Measurements from ENCODE around the gene GINS2. TPM values are rescaled to one million over a fixed set of nuclear protein-coding genes. Genes with fewer than 3 reads are reported as not detected.

Gene GINS2
- total and polyA plus RNA-seq, 2 of the 4 experiments (the other 2 are of a cell fraction): 12.0 to 13.4 TPM

GRCh38 chr16:85646358-85646907, 42.3 kb downstream of the GINS2 start:
- Histone ChIP-seq H3K4ac (ENCODE audit: low read depth, low read length) (no peak overlapping the region), H3K4me3 (ENCODE audit: insufficient read depth, low read depth, low read length) (no peak overlapping the region), H4K20me1 (ENCODE audit: insufficient read depth, low read length) (peaks cover 66% of the 10 kb centered on the region), H3K56ac (ENCODE audit: extremely low read depth, insufficient read depth, low read length) (no peak overlapping the region), H3K27ac (ENCODE audit: insufficient read depth, low read length) (no peak overlapping the region), H2BK20ac (ENCODE audit: low read depth, low read length) (no peak overlapping the region), H3K4me1 (ENCODE audit: control insufficient read depth, insufficient read depth, low read length) (peaks cover 2% of the 10 kb centered on the region; the same call in 1 of the 2 replicates), H3K4me2 (ENCODE audit: low read depth, low read length) (no peak overlapping the region), H2BK5ac (ENCODE audit: low read depth, low read length, poor library complexity, severe bottlenecking) (no peak overlapping the region), H3K36me3 (ENCODE audit: control insufficient read depth, insufficient read depth, low read length) (peaks cover 10% of the 10 kb centered on the region), H3K23ac (ENCODE audit: low read depth, low read length) (no peak overlapping the region), H2AFZ (replicated peaks; ENCODE audit: low read length, poor library complexity) (peak overlapping the region; percentile 32), H2AK5ac (ENCODE audit: low read depth, low read length) (no peak overlapping the region), H3K9me3 (ENCODE audit: control insufficient read depth, insufficient read depth, low read length) (no peaks in the 10 kb centered on the region), H4K8ac (ENCODE audit: low read depth in 2 of 2, low read length in 2 of 2) (no peak overlapping the region), H3K18ac (ENCODE audit: low read depth, low read length) (no peak overlapping the region), H2BK120ac (ENCODE audit: low read depth, low read length) (no peak overlapping the region), H3K9ac (ENCODE audit: low read depth, low read length) (no peak overlapping the region), H4K91ac (ENCODE audit: insufficient read depth, low read depth, low read length) (no peak overlapping the region), H3K79me1 (ENCODE audit: low read depth in 1 of 2, low read length in 2 of 2) (peaks cover 8 to 39% of the 10 kb centered on the region in 2 experiments), H3K27me3 (ENCODE audit: control insufficient read depth, insufficient read depth, low read length) (no peaks in the 10 kb centered on the region), H2AK9ac (replicated peaks; ENCODE audit: low read depth, low read length, poor library complexity) (no peak overlapping the region), H2BK15ac (ENCODE audit: low read depth, low read length) (no peak overlapping the region), H4K5ac (ENCODE audit: low read depth, low read length) (no peak overlapping the region), H3K9me1 (ENCODE audit: insufficient read depth, low read length) (peaks cover 3% of the 10 kb centered on the region; the same call in 1 of the 2 replicates), H3K14ac (replicated peaks; ENCODE audit: low read depth, low read length) (no peak overlapping the region)
- in situ Hi-C loops (cut with MboI; ENCODE audit: low sequenced_read_pairs): no loop called here
- POLR2A ChIA-PET (ENCODE audit: unreplicated experiment): no interaction called here
- dilution Hi-C loops (cut with HindIII; ENCODE audit: low sequenced_read_pairs, unreplicated experiment): no loop called here
- no peak for TF ChIP-seq MXI1 (IDR thresholded peaks at IDR 0.05; ENCODE audit: borderline replicate concordance, low read depth, low read length)
- TF ChIP-seq USF2 (IDR thresholded peaks at IDR 0.05; ENCODE audit: low read depth, low read length): no peak
- TF ChIP-seq RCOR1 (IDR thresholded peaks at IDR 0.05; ENCODE audit: insufficient replicate concordance, low read length): no peak
- DNase-seq: no peak
- CTCF ChIA-PET: no interaction called here
- 83% methylated on average over 8 of the region's 17 CpGs; no CpG with 5 or more reads in 1 of the 2 experiments for WGBS, 2 experiments (ENCODE audit: extremely low coverage in 2 of 2, insufficient read length in 1 of 2)
- ATAC-seq (ENCODE audit: low read depth): no peak
- intact Hi-C loops (cut with micrococcal nuclease): no loop called here
- no TSS peak for BruUV-seq (replicated peaks)
